HL-60 (cell line): ENCODE measurements around the gene MOB3C.
A peak's percentile ranks its signal among the peaks of the same experiment; 100 is the strongest.

Experiments
- DNase-seq, 2 experiments: peaks; one replicate each; pipeline ENCODE4 v3.0.0-alpha.2; 2010 to 2020; ENCODE audit warnings: low read depth in 1 of 2, low spot score in 1 of 2
- H3K27ac ChIP-seq: fragments of 250-450 bp; sonication (Bioruptor Pico); replicated peaks from 2 replicates; pipeline ENCODE4 v1.5.1; 2020; ENCODE audit warnings: mild to moderate bottlenecking, moderate library complexity
- H3K27me3 ChIP-seq: fragments of 250-450 bp; sonication (Bioruptor Pico); 2 replicates; pipeline ENCODE4 v1.5.1; 2021; ENCODE audit warnings: mild to moderate bottlenecking, moderate library complexity; ENCODE audit not compliant: insufficient read depth, poor library complexity, severe bottlenecking
- H3K4me3 ChIP-seq: replicated peaks from 2 replicates; pipeline ENCODE4 v1.5.1; 2011; ENCODE audit warnings: mild to moderate bottlenecking, control low read depth, low read length; ENCODE audit not compliant: insufficient read depth
- CTCF ChIP-seq: IDR thresholded peaks from one replicate; pipeline ENCODE4 v1.5.1; 2011; ENCODE audit warnings: low read length, control low read depth, inconsistent platforms; ENCODE audit not compliant: insufficient read depth
- GABPA ChIP-seq: IDR thresholded peaks from 2 replicates; pipeline ENCODE4 v1.6.1; 2012; ENCODE audit warnings: low read depth
- POLR2AphosphoS5 ChIP-seq: IDR thresholded peaks from 2 replicates; pipeline ENCODE4 v1.6.1; 2012; ENCODE audit warnings: low read depth
- REST ChIP-seq: IDR thresholded peaks from 2 replicates; pipeline ENCODE4 v1.6.1; 2012; ENCODE audit warnings: low read depth; ENCODE audit not compliant: insufficient replicate concordance
- SPI1 ChIP-seq: IDR thresholded peaks from 2 replicates; pipeline ENCODE4 v1.6.1; 2012; ENCODE audit warnings: low read depth, mild to moderate bottlenecking, borderline replicate concordance

Gene MOB3C

GRCh38 chr1:46614604-46614984 lies 2.0 kb downstream of the MOB3C start:
- TF ChIP-seq POLR2AphosphoS5 (no peak), GABPA (no peak), REST (no peak), CTCF (no peak), SPI1 (no peak)
- Histone ChIP-seq H3K4me3 (no peak overlapping the region), H3K27me3 (no peaks in the 10 kb centered on the region), H3K27ac (no peak overlapping the region)
- DNase-seq, result no peak

GRCh38 chr1:46613661-46614603 lies 2.7 kb downstream of the MOB3C start:
- Histone ChIP-seq H3K4me3 (no peak overlapping the region; the same call in 1 of the 2 replicates), H3K27ac (no peak overlapping the region)
- peak; percentile 61 to 85 for DNase-seq

GRCh38 chr1:46612937-46613660 lies 3.5 kb downstream of the MOB3C start:
- TF ChIP-seq SPI1 (no peak), CTCF (no peak), POLR2AphosphoS5 (no peak), GABPA (no peak)
- no peak for DNase-seq
- Histone ChIP-seq H3K27ac (no peak overlapping the region), H3K4me3 (no peak overlapping the region; the same call in 1 of the 2 replicates), H3K27me3 (no peaks in the 10 kb centered on the region)

More at GRCh38 chr1:46613661-46614603, 2.7 kb downstream of the MOB3C start:
- TF ChIP-seq SPI1 (peak; percentile 30; the same call in 1 of the 2 replicates), REST (no peak)
- no peaks in the 10 kb centered on the region for H3K27me3 ChIP-seq

DNA sequence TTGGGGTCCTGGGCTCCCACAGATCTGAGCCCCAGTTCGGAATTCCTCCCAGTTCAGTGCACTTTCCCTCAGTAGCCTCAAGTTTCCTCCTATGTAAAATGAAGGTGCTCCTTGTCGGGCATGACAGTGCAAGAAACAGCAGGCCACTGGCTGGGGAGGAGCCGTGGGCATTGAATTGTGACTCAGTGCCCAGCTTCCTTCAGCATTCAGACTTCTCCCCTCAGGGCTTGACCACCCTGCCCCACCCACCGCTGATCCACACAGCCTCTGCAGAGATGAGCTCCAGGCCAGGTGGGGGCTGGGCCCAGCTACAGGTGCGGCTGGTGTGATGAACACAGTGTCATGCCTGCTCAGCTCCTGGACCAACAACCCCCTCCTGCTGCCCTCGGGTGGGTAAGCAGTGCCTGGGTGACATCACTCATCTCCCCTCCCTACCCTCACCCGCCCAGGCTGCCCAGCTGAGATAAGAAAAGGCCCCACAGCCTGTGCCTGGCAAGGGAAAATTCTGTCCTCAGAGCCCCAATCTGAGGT lies 4.9 kb downstream of the MOB3C start:
- Histone ChIP-seq H3K27ac (no peak overlapping the region), H3K4me3 (no peak overlapping the region), H3K27me3 (no peaks in the 10 kb centered on the region)
- no peak for DNase-seq
- TF ChIP-seq CTCF (no peak), POLR2AphosphoS5 (no peak), GABPA (no peak), SPI1 (no peak), REST (no peak)
